Thyroid gland (tissue), 4 donors: ENCODE results near the gene LRP11.
"Not testable (repeated sequence)": the region's sequence is repeated elsewhere in the genome, so short reads cannot be mapped to it uniquely, and the experiment has no call there.

Experiments
- POLR2A ChIP-seq, 2 donors: fragments of 450-650 bp; IDR thresholded peaks; one replicate each; pipeline ENCODE4 v1.6.1; 2017; ENCODE audit warnings: antibody characterized with exemption in 2 of 2, mild to moderate bottlenecking in 2 of 2, moderate library complexity in 1 of 2
- TF ChIP-seq, protein P1 (sequence below), 6 experiments: fragments of 200-600 bp in 3 of 6; fragments of 450-650 bp in 3 of 6; sonication (generic) in 3 of 6; IDR thresholded peaks; one replicate each; pipeline ENCODE4 v1.5.1; 2016 to 2019; ENCODE audit warnings: antibody characterized with exemption in 6 of 6, mild to moderate bottlenecking in 2 of 6, inconsistent platforms in 1 of 6, moderate library complexity in 1 of 6

DNA sequence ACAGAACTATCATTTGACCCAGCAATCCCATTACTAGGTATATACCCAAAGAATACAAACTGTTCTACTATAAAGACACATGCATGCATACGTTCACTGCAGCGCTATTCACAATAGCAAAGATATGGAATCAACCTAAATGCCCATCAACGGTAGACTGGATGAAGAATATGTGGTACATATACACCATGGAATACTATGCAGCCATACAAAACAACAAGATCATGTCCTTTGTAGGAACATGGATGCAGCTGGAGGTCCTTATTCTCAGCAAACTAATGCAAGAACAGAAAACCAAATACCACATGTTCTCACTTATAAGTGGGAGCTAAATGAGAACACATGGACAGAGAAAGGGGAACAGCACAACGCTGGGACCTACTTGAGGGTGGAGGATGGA lies 15.8 kb downstream of the LRP11 start:
- TF ChIP-seq, protein P1, sequence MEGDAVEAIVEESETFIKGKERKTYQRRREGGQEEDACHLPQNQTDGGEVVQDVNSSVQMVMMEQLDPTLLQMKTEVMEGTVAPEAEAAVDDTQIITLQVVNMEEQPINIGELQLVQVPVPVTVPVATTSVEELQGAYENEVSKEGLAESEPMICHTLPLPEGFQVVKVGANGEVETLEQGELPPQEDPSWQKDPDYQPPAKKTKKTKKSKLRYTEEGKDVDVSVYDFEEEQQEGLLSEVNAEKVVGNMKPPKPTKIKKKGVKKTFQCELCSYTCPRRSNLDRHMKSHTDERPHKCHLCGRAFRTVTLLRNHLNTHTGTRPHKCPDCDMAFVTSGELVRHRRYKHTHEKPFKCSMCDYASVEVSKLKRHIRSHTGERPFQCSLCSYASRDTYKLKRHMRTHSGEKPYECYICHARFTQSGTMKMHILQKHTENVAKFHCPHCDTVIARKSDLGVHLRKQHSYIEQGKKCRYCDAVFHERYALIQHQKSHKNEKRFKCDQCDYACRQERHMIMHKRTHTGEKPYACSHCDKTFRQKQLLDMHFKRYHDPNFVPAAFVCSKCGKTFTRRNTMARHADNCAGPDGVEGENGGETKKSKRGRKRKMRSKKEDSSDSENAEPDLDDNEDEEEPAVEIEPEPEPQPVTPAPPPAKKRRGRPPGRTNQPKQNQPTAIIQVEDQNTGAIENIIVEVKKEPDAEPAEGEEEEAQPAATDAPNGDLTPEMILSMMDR (IDR thresholded peaks at IDR 0.05), result not testable (repeated sequence)
- TF ChIP-seq POLR2A (IDR thresholded peaks at IDR 0.05), result not testable (repeated sequence)
